RWPE2 (cell line): ENCODE data around the gene OLFML2B.
A peak's percentile ranks its signal among the peaks of the same experiment; 100 is the strongest.

Source experiments
- ATAC-seq: fragments of 200-7000 bp; cut with Tn5 transposase; 3 replicates; pipeline ENCODE4 v1.9.1; 2021; ENCODE audit warnings: low read depth
- DNase-seq: peaks from one replicate; pipeline ENCODE4 v3.0.0-alpha.2; 2020; ENCODE audit warnings: low spot score
- H3K27ac ChIP-seq: fragments of 450-650 bp; 2 replicates; pipeline ENCODE4 v1.5.1; 2017; ENCODE audit warnings: mild to moderate bottlenecking; ENCODE audit not compliant: poor library complexity, severe bottlenecking
- H3K27me3 ChIP-seq: fragments of 250-450 bp; sonication (Bioruptor Pico); 2 replicates; pipeline ENCODE4 v1.5.1; 2021; ENCODE audit warnings: mild to moderate bottlenecking, moderate library complexity; ENCODE audit not compliant: insufficient read depth, poor library complexity, severe bottlenecking
- H3K36me3 ChIP-seq: fragments of 250-450 bp; sonication (Bioruptor Pico); 2 replicates; pipeline ENCODE4 v1.5.1; 2020; ENCODE audit warnings: low read depth, mild to moderate bottlenecking, moderate library complexity
- H3K4me1 ChIP-seq: fragments of 250-450 bp; sonication (Bioruptor Pico); 2 replicates; pipeline ENCODE4 v1.5.1; 2021; ENCODE audit warnings: mild to moderate bottlenecking, moderate library complexity; ENCODE audit not compliant: insufficient read depth, poor library complexity, severe bottlenecking
- H3K4me3 ChIP-seq: fragments of 250-450 bp; sonication (Bioruptor Pico); 2 replicates; pipeline ENCODE4 v1.5.1; 2021; ENCODE audit warnings: mild to moderate bottlenecking, moderate library complexity; ENCODE audit not compliant: severe bottlenecking
- H3K9me3 ChIP-seq: fragments of 250-450 bp; sonication (Bioruptor Pico); 2 replicates; pipeline ENCODE4 v1.5.1; 2021; ENCODE audit warnings: mild to moderate bottlenecking, moderate library complexity; ENCODE audit not compliant: severe bottlenecking
- CTCF ChIP-seq: fragments of 450-650 bp; IDR thresholded peaks from one replicate; pipeline ENCODE4 v1.5.1; 2017; ENCODE audit warnings: mild to moderate bottlenecking, moderate library complexity; ENCODE audit not compliant: poor library complexity, severe bottlenecking

The OLFML2B gene

GRCh38 chr1:162023181-162023546, 505 bp downstream of the OLFML2B start:
- no peak for DNase-seq
- Histone ChIP-seq H3K36me3 (no peaks in the 10 kb centered on the region), H3K27me3 (no peaks in the 10 kb centered on the region)

GRCh38 chr1:162022626-162023025, 1.0 kb downstream of the OLFML2B start:
- Histone ChIP-seq H3K36me3 (no peaks in the 10 kb centered on the region), H3K27ac (no peak overlapping the region), H3K9me3 (no peaks in the 10 kb centered on the region), H3K4me3 (no peak overlapping the region), H3K27me3 (no peaks in the 10 kb centered on the region), H3K4me1 (no peaks in the 10 kb centered on the region)
- TF ChIP-seq CTCF: no peak
- ATAC-seq (no peak), DNase-seq (no peak)

More at GRCh38 chr1:162023181-162023546, 505 bp downstream of the OLFML2B start:
- TF ChIP-seq CTCF: no peak
- Histone ChIP-seq H3K9me3 (no peaks in the 10 kb centered on the region), H3K4me1 (no peaks in the 10 kb centered on the region), H3K27ac (no peak overlapping the region), H3K4me3 (peak overlapping the region; percentile 40)
- ATAC-seq: no peak

- Histone ChIP-seq H3K9me3 (no peaks in the 10 kb centered on the region), H3K4me1 (no peaks in the 10 kb centered on the region), H3K27ac (no peak overlapping the region), H3K4me3 (no peak overlapping the region), H3K36me3 (no peaks in the 10 kb centered on the region), H3K27me3 (no peaks in the 10 kb centered on the region)
- ATAC-seq (no peak), DNase-seq (no peak)
- no peak for TF ChIP-seq CTCF
These were observed 2.5 kb downstream of the OLFML2B start for GRCh38 chr1:162021124-162021523.

- H3K4me1 ChIP-seq: no peaks in the 10 kb centered on the region
- no peak overlapping the region for H3K27ac ChIP-seq
- DNase-seq (no peak), ATAC-seq (no peak)
- TF ChIP-seq CTCF: no peak
- H3K27me3 ChIP-seq: no peaks in the 10 kb centered on the region
- no peaks in the 10 kb centered on the region for H3K9me3 ChIP-seq
- no peak overlapping the region for H3K4me3 ChIP-seq
- H3K36me3 ChIP-seq: no peaks in the 10 kb centered on the region
These were observed 3.5 kb downstream of the OLFML2B start for GRCh38 chr1:162020150-162020549.

- no peaks in the 10 kb centered on the region for H3K9me3 ChIP-seq
- H3K4me3 ChIP-seq: no peak overlapping the region
- H3K27me3 ChIP-seq: no peaks in the 10 kb centered on the region
- H3K4me1 ChIP-seq: no peaks in the 10 kb centered on the region
- ATAC-seq (no peak), DNase-seq (no peak)
- no peaks in the 10 kb centered on the region for H3K36me3 ChIP-seq
- no peak overlapping the region for H3K27ac ChIP-seq
- TF ChIP-seq CTCF: no peak
These were observed 4.2 kb downstream of the OLFML2B start for GRCh38 chr1:162019446-162019845.
